AG04450 (cell line): ENCODE measurements around the gene FUT7. TPM values are rescaled to one million over a fixed set of nuclear protein-coding genes. Genes with fewer than 3 reads are reported as not detected.

Experiments used
- CTCF ChIA-PET: fragments of 300-600, 350-600 bp; formaldehyde crosslinking; extraction: SDS; loops from one replicate; lab custom pipeline; 2022; ENCODE audit warnings: antibody characterized with exemption, inconsistent platforms; lab: Charles Lee
- POLR2A ChIA-PET: fragments of 350-600 bp; formaldehyde crosslinking; extraction: SDS; loops from one replicate; lab custom pipeline; 2021; ENCODE audit warnings: antibody characterized with exemption, inconsistent platforms; lab: Yijun Ruan, JAX
- DNase-seq: peaks from one replicate; pipeline ENCODE4 v3.0.0-alpha.2; 2011; ENCODE audit warnings: low read depth, low spot score
- H3K27ac ChIP-seq: one replicate; pipeline ENCODE4 v1.5.1; 2012; ENCODE audit warnings: low read depth, low read length, control low read depth
- H3K27me3 ChIP-seq: one replicate; pipeline ENCODE4 v1.6.0; 2012; ENCODE audit warnings: low read length; ENCODE audit not compliant: control insufficient read depth, insufficient read depth
- H3K4me3 ChIP-seq: 2 replicates; pipeline ENCODE4 v1.5.1; 2011; ENCODE audit warnings: mild to moderate bottlenecking, low read depth, low read length, control low read depth
- H3K9me3 ChIP-seq: 2 replicates; pipeline ENCODE4 v1.5.1; 2012; ENCODE audit warnings: low read length; ENCODE audit not compliant: control insufficient read depth, insufficient read depth
- CTCF ChIP-seq: IDR thresholded peaks from 2 replicates; pipeline ENCODE4 v1.5.1; 2011; ENCODE audit warnings: low read depth, low read length, control low read depth, inconsistent platforms
- polyA plus RNA-seq: library from polyadenylated mRNA; depleted of rRNA; stranded (reverse); fragments of >200 nt; gene quantifications from 2 replicates; pipeline ENCODE4 v1.2.3, GENCODE V29; 2011

The FUT7 gene
- polyA plus RNA-seq, 1 experiment: not detected

DNA sequence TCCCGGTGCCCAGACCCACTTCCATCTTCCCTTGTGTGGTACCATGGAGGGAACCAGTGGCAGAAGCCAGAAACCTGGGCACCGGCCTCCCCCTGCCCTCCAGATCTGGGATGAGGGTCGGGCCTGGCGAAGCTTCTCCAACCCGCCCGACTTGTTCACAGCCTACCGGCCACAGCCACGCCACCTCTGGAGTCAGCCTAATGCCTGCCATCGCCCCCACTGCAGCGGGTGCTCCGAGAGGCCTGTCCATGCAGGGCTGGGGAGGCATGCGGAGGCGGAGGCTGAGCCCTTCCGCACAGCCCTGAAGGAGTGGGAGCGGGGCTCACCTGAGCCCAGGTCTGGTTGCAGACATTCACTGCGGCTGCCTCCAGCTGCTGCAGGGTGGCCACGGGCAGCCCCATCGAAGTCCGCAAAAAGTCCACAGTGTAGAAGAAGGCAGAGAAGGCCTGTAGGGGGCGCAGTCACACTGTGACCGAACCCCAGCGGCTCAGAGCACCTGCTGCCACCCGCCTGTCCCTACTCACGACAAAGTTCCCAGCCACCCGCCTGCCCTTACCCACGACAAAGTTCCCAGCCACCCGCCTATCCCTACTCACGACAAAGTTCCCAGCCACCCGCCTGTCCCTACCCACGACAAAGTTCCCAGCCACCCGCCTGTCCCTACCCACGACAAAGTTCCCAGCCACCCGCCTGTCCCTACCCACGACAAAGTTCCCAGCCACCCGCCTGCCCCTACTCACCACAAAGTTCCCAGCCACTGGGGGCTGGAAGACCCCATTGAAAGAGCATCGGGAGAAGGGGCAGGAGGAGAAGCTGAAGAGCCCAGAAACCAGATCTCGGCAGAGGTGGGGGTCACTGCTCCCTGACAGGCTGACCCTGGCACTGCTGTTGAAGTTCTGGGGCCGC is 17.9 kb upstream of the FUT7 start:
- Histone ChIP-seq H3K27ac (no peak overlapping the region), H3K4me3 (no peak overlapping the region), H3K27me3 (peaks cover 59% of the 10 kb centered on the region), H3K9me3 (no peaks in the 10 kb centered on the region; the same call in 1 of the 2 replicates)
- TF ChIP-seq CTCF: peak; percentile 55
- POLR2A ChIA-PET: no interaction called here
- CTCF ChIA-PET: interaction anchor here (1.1 to 4.3 kb wide), 3 partner anchors 15 to 42 kb away, joined by 3 to 104 read pairs (median 3); partner anchors contain the start of gene SAPCD2
- DNase-seq: no peak

GRCh38 chr9:137048655-137049543 is 17.0 kb upstream of the FUT7 start:
- no peak overlapping the region for H3K4me3 ChIP-seq
- DNase-seq: no peak
- H3K27ac ChIP-seq: no peak overlapping the region
- CTCF ChIA-PET: interaction anchor here (0.9 to 4.3 kb wide), 3 partner anchors 13 to 41 kb away, joined by 3 to 104 read pairs (median 4); partner anchors contain the start of gene SAPCD2
- H3K9me3 ChIP-seq: no peaks in the 10 kb centered on the region; the same call in 1 of the 2 replicates
- POLR2A ChIA-PET: no interaction called here
- no peak for TF ChIP-seq CTCF
- H3K27me3 ChIP-seq: peaks cover 52% of the 10 kb centered on the region

DNA sequence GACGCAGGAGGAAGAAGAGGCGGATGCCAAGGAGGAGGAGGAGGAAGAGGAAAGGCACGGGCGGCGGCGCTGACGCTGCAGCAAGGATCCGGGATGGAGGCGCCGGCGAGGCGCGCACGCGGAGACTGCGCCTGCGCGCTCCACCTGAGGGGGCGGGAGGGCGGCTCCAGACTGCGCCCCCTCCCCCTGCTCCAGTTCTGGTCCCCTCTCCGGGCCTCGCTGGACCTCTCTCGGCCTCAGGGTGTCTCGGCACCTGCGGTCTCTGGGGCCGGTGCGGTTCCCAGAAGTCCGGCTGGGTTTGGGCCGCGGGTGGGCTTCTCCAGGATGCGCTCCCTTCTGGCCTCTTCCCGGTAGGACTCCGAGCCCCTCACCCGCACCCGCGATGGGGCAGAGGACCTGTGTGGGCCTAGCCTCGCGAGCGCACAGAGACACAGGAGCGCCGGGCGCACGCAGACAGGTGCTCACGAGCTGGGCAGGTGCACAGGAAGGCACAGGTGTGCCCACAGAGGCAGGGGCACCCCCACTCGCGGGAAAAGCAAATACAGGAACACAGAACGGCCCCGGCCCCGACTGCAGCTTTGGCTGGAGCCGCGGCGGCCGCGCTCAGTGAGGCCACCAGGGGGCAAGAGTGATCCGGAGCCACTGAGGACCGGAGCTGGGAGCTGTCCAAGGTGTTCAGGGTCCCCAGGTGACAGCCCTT is 14.3 kb upstream of the FUT7 start, which contains the start of gene NPDC1:
TSS of gene NPDC1 (minus strand) at position 90 of the 700 bp plus-strand sequence. CDS start 188 bp downstream, outside the sequence.
- ChIA-PET CTCF (interaction anchor here (0.5 to 4.3 kb wide), 19 partner anchors 10 to 539 kb away, joined by 3 to 104 read pairs (median 4); partner anchors contain the start of genes FUT7, MAN1B1, RNF224 and SAPCD2), POLR2A (interaction anchor here (0.6 to 1.3 kb wide), 4 partner anchors 40 to 190 kb away, joined by 3 to 6 read pairs (median 3); partner anchors contain the start of genes MAN1B1 and TRAF2)
- H3K27ac ChIP-seq: no peak within 1 kb of the TSS
- no peaks in the 10 kb centered on the region; the same call in 1 of the 2 replicates for H3K9me3 ChIP-seq
- DNase-seq: no peak
- peak; percentile 87 for TF ChIP-seq CTCF
- peaks cover 29% of the 10 kb centered on the region for H3K27me3 ChIP-seq
- peak within 1 kb of the TSS; percentile 68 for H3K4me3 ChIP-seq

DNA sequence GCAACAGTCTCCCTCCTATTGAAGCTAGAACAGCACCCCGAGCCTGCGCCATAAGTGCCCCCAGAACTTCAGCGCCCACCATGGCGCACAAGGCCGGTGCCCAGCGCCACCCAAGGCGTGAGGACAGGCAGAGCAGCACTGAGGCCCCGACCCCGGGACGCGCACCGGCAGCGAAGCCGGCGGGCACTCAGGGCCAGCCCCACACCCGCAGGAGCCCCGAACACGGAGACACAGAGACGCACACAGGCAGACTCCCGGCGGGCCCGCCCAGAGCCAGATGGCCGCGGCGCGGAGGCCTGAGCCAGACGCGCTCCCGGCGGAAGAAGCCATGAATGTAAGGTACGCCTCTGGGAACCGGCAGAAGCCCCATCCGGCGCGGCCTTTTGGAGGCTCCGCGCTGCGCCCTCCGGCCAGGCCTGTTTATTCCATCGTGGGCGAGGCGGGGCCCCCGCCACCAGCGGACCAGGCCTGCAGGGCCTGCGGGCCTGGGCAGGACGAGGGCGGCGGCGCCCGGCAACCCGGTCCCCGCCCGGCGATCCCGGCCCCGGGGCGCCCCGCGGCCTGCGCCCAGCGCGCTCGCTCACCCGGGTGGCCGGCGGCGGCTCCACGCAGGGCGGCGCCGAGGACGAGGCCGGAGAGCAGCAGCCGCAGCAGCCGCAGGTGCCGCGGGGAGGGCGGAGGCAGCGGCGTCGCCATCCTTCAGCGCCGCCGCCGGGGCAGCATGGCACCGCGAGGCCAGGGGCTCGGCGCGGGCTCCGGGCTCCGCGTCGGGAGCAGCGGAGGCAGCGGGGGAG is 13.6 kb upstream of the FUT7 start:
- CTCF ChIA-PET: interaction anchor here (0.6 to 2.3 kb wide), 4 partner anchors 10 to 71 kb away, joined by 4 to 20 read pairs (median 11); no protein-coding TSS in a partner anchor
- Histone ChIP-seq H3K27ac (no peak overlapping the region), H3K9me3 (no peaks in the 10 kb centered on the region; the same call in 1 of the 2 replicates), H3K27me3 (peaks cover 23% of the 10 kb centered on the region), H3K4me3 (peak overlapping the region; percentile 68)
- no peak for TF ChIP-seq CTCF
- POLR2A ChIA-PET: interaction anchor here (0.8 kb wide), 1 partner anchor 195 kb away, joined by 3 read pairs; the partner anchor contains the start of gene TUBB4B
- no peak for DNase-seq
